Endothelial cell (in vitro differentiated cells): Measurements from ENCODE around the gene KLHL34. TPM values are rescaled to one million over a fixed set of nuclear protein-coding genes. Genes with fewer than 3 reads are reported as not detected.

Experiments used
- DNase-seq: peaks from one replicate; pipeline ENCODE4 v3.0.0; 2021; ENCODE audit warnings: low spot score
- H3K27ac Mint-ChIP-seq: one replicate; pipeline ENCODE4 v1.8.0; 2021; ENCODE audit warnings: mixed read lengths, inconsistent platforms; ENCODE audit not compliant: unreplicated experiment
- H3K27me3 Mint-ChIP-seq: one replicate; pipeline ENCODE4 v1.8.0; 2021; ENCODE audit warnings: mild to moderate bottlenecking, moderate library complexity, mixed read lengths, inconsistent platforms; ENCODE audit not compliant: unreplicated experiment
- H3K36me3 Mint-ChIP-seq: one replicate; pipeline ENCODE4 v1.8.0; 2021; ENCODE audit warnings: mild to moderate bottlenecking, low read depth, mixed read lengths, inconsistent platforms; ENCODE audit not compliant: unreplicated experiment
- H3K4me1 Mint-ChIP-seq: one replicate; pipeline ENCODE4 v1.8.0; 2021; ENCODE audit warnings: mild to moderate bottlenecking, mixed read lengths, inconsistent platforms; ENCODE audit not compliant: unreplicated experiment
- H3K4me3 Mint-ChIP-seq: one replicate; pipeline ENCODE4 v1.8.0; 2021; ENCODE audit warnings: mild to moderate bottlenecking, mixed read lengths, inconsistent platforms; ENCODE audit not compliant: unreplicated experiment
- H3K9me3 Mint-ChIP-seq: one replicate; pipeline ENCODE4 v1.8.0; 2021; ENCODE audit warnings: mixed read lengths, inconsistent platforms; ENCODE audit not compliant: unreplicated experiment
- CTCF ChIP-seq: fragments of 200-600 bp; sonication (generic); IDR thresholded peaks from one replicate; pipeline ENCODE4 v1.5.0; 2021; ENCODE audit warnings: antibody characterized with exemption; ENCODE audit not compliant: unreplicated experiment
- total RNA-seq: library from RNA; stranded (reverse); fragmentation: NEBNext Ultra II Directional; extraction: Animal tissue kit (Norgen Biotek cat#: 25700); gene quantifications from one replicate; pipeline ENCODE4 v1.2.1, GENCODE V29; 2021; ENCODE audit not compliant: unreplicated experiment

The KLHL34 gene
- total RNA-seq, 1 donor from 2014 or later: not detected

GRCh38 chrX:21675931-21676330, 17.8 kb upstream of the KLHL34 start:
- no peak overlapping the region for H3K27ac Mint-ChIP-seq
- TF ChIP-seq CTCF: no peak
- no peak overlapping the region for H3K4me3 Mint-ChIP-seq
- no peak for DNase-seq
- no peaks in the 10 kb centered on the region for H3K9me3 Mint-ChIP-seq
- no peaks in the 10 kb centered on the region for H3K4me1 Mint-ChIP-seq
- no peaks in the 10 kb centered on the region for H3K27me3 Mint-ChIP-seq
- no peaks in the 10 kb centered on the region for H3K36me3 Mint-ChIP-seq

- H3K27ac Mint-ChIP-seq: no peak overlapping the region
- H3K27me3 Mint-ChIP-seq: no peaks in the 10 kb centered on the region
- no peaks in the 10 kb centered on the region for H3K4me1 Mint-ChIP-seq
- H3K4me3 Mint-ChIP-seq: no peak overlapping the region
- no peak for TF ChIP-seq CTCF
- H3K9me3 Mint-ChIP-seq: no peaks in the 10 kb centered on the region
- H3K36me3 Mint-ChIP-seq: no peaks in the 10 kb centered on the region
- DNase-seq: no peak
Observed at GRCh38 chrX:21674430-21675186, 16.5 kb upstream of the KLHL34 start.

- H3K27me3 Mint-ChIP-seq: peaks cover 2% of the 10 kb centered on the region
- DNase-seq: no peak
- TF ChIP-seq CTCF: no peak
- no peaks in the 10 kb centered on the region for H3K36me3 Mint-ChIP-seq
- no peak overlapping the region for H3K4me3 Mint-ChIP-seq
- no peak overlapping the region for H3K27ac Mint-ChIP-seq
- no peaks in the 10 kb centered on the region for H3K4me1 Mint-ChIP-seq
- H3K9me3 Mint-ChIP-seq: no peaks in the 10 kb centered on the region
Observed at GRCh38 chrX:21666679-21667078, 8.5 kb upstream of the KLHL34 start.

GRCh38 chrX:21666252-21666651, 8.1 kb upstream of the KLHL34 start:
- no peak overlapping the region for H3K27ac Mint-ChIP-seq
- H3K36me3 Mint-ChIP-seq: no peaks in the 10 kb centered on the region
- H3K27me3 Mint-ChIP-seq: peaks cover 2% of the 10 kb centered on the region
- H3K4me1 Mint-ChIP-seq: no peaks in the 10 kb centered on the region
- no peak for DNase-seq
- H3K9me3 Mint-ChIP-seq: no peaks in the 10 kb centered on the region
- TF ChIP-seq CTCF: no peak
- no peak overlapping the region for H3K4me3 Mint-ChIP-seq

GRCh38 chrX:21662761-21663160, 4.6 kb upstream of the KLHL34 start:
- H3K4me3 Mint-ChIP-seq: no peak overlapping the region
- no peaks in the 10 kb centered on the region for H3K9me3 Mint-ChIP-seq

More at GRCh38 chrX:21662761-21663160, 4.6 kb upstream of the KLHL34 start:
- TF ChIP-seq CTCF: no peak
- peaks cover 2% of the 10 kb centered on the region for H3K27me3 Mint-ChIP-seq
- no peak for DNase-seq
- H3K27ac Mint-ChIP-seq: no peak overlapping the region
- H3K4me1 Mint-ChIP-seq: peaks cover 3% of the 10 kb centered on the region
- H3K36me3 Mint-ChIP-seq: peaks cover 3% of the 10 kb centered on the region
